HL-60 (cell line): ENCODE results near the gene HELZ.

Source experiments
- POLR2AphosphoS5 ChIP-seq: IDR thresholded peaks from 2 replicates; pipeline ENCODE4 v1.6.1; 2012; ENCODE audit warnings: low read depth
- TF ChIP-seq, protein P1 (sequence below): IDR thresholded peaks from 2 replicates; pipeline ENCODE4 v1.6.1; 2012; ENCODE audit warnings: low read depth; ENCODE audit not compliant: insufficient replicate concordance
- TF ChIP-seq, protein P2 (sequence below): IDR thresholded peaks from one replicate; pipeline ENCODE4 v1.5.1; 2011; ENCODE audit warnings: low read length, control low read depth, inconsistent platforms; ENCODE audit not compliant: insufficient read depth

DNA sequence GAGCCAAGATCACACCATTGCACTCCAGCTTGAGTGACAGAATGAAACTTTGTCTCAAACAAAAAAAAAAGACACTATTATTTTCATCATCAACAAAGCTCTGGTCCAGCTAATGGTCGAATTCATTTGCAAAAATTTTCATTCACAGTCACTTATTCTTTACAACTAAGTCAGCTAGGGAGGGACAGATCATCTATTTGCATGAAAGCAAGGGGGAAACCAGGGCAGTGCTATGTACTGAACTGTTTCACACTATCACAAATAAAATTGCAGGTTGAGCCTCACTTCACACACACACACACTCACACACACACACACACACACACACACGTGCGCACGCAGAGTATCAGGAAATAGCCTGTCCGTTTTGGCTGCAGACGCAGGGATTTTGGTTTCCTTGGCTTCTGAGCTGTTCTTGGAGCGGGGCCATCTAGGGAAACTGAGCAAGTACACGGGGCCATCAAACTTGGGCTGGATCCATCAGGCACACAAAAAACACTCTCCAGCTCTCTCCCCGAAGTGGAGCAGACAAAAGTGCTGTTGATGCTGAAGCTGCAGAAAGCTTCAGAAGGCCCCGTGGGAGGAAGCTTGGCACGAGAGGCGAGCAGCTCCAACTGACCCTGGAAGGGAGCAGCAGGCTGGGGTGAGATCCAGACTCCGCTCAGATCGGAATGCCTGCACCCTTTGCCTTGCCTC lies 44.3 kb upstream of the HELZ start:
- TF ChIP-seq, protein P1, sequence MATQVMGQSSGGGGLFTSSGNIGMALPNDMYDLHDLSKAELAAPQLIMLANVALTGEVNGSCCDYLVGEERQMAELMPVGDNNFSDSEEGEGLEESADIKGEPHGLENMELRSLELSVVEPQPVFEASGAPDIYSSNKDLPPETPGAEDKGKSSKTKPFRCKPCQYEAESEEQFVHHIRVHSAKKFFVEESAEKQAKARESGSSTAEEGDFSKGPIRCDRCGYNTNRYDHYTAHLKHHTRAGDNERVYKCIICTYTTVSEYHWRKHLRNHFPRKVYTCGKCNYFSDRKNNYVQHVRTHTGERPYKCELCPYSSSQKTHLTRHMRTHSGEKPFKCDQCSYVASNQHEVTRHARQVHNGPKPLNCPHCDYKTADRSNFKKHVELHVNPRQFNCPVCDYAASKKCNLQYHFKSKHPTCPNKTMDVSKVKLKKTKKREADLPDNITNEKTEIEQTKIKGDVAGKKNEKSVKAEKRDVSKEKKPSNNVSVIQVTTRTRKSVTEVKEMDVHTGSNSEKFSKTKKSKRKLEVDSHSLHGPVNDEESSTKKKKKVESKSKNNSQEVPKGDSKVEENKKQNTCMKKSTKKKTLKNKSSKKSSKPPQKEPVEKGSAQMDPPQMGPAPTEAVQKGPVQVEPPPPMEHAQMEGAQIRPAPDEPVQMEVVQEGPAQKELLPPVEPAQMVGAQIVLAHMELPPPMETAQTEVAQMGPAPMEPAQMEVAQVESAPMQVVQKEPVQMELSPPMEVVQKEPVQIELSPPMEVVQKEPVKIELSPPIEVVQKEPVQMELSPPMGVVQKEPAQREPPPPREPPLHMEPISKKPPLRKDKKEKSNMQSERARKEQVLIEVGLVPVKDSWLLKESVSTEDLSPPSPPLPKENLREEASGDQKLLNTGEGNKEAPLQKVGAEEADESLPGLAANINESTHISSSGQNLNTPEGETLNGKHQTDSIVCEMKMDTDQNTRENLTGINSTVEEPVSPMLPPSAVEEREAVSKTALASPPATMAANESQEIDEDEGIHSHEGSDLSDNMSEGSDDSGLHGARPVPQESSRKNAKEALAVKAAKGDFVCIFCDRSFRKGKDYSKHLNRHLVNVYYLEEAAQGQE, result no peak
- TF ChIP-seq POLR2AphosphoS5, result no peak
- TF ChIP-seq, protein P2, sequence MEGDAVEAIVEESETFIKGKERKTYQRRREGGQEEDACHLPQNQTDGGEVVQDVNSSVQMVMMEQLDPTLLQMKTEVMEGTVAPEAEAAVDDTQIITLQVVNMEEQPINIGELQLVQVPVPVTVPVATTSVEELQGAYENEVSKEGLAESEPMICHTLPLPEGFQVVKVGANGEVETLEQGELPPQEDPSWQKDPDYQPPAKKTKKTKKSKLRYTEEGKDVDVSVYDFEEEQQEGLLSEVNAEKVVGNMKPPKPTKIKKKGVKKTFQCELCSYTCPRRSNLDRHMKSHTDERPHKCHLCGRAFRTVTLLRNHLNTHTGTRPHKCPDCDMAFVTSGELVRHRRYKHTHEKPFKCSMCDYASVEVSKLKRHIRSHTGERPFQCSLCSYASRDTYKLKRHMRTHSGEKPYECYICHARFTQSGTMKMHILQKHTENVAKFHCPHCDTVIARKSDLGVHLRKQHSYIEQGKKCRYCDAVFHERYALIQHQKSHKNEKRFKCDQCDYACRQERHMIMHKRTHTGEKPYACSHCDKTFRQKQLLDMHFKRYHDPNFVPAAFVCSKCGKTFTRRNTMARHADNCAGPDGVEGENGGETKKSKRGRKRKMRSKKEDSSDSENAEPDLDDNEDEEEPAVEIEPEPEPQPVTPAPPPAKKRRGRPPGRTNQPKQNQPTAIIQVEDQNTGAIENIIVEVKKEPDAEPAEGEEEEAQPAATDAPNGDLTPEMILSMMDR, result no peak
